OCI-LY1 (cell line): ENCODE data around the gene SPACA6.

Experiments used
- H2AFZ ChIP-seq: fragments of 200-600 bp; sonication (generic), shearing (Covaris generic); 2 replicates; pipeline ENCODE4 v1.6.0; 2014; ENCODE audit warnings: antibody characterized with exemption, mild to moderate bottlenecking, low read length
- H3F3A ChIP-seq: fragments of 200-600 bp; sonication (generic), shearing (Covaris generic); 2 replicates; pipeline ENCODE4 v1.6.0; 2014; ENCODE audit warnings: mild to moderate bottlenecking, antibody characterized with exemption, low read length, moderate library complexity; ENCODE audit not compliant: insufficient read depth
- H3K27ac ChIP-seq: fragments of 200-600 bp; sonication (generic); 2 replicates; pipeline ENCODE4 v1.5.1; 2014; ENCODE audit warnings: low read length, mixed run types, mild to moderate bottlenecking, low read depth; ENCODE audit not compliant: poor library complexity, severe bottlenecking
- H3K27me3 ChIP-seq: fragments of 200-600 bp; sonication (generic); 2 replicates; pipeline ENCODE4 v1.6.0; 2014; ENCODE audit warnings: antibody characterized with exemption, mild to moderate bottlenecking, low read length, moderate library complexity; ENCODE audit not compliant: insufficient read depth
- H3K36me3 ChIP-seq: fragments of 200-600 bp; sonication (generic); 2 replicates; pipeline ENCODE4 v1.6.1; 2014; ENCODE audit warnings: mild to moderate bottlenecking, antibody characterized with exemption, low read length, moderate library complexity, mixed read lengths; ENCODE audit not compliant: insufficient read depth
- H3K4me1 ChIP-seq: fragments of 200-600 bp; sonication (generic); 2 replicates; pipeline ENCODE4 v1.5.1; 2014; ENCODE audit warnings: mild to moderate bottlenecking, low read length, moderate library complexity; ENCODE audit not compliant: insufficient read depth, severe bottlenecking
- H3K4me2 ChIP-seq: fragments of 200-600 bp; sonication (generic), shearing (Covaris generic); 2 replicates; pipeline ENCODE4 v1.6.1; 2014; ENCODE audit warnings: low read length
- H3K4me3 ChIP-seq: fragments of 200-600 bp; sonication (generic); 2 replicates; pipeline ENCODE4 v1.5.1; 2014; ENCODE audit warnings: low read length, low read depth, mild to moderate bottlenecking, mixed read lengths; ENCODE audit not compliant: poor library complexity, severe bottlenecking
- H3K79me2 ChIP-seq: fragments of 200-600 bp; shearing (Covaris generic); 2 replicates; pipeline ENCODE4 v1.6.1; 2016; ENCODE audit warnings: mixed run types, low read length, mixed read lengths; ENCODE audit not compliant: insufficient read depth
- H3K9ac ChIP-seq: fragments of 200-600 bp; sonication (generic), shearing (Covaris generic); 2 replicates; pipeline ENCODE4 v1.6.1; 2014; ENCODE audit warnings: mild to moderate bottlenecking, low read length, mixed read lengths
- H3K9me2 ChIP-seq: fragments of 200-600 bp; sonication (generic), shearing (Covaris generic); 2 replicates; pipeline ENCODE4 v1.6.1; 2014; ENCODE audit warnings: low read depth, mild to moderate bottlenecking, low read length, mixed read lengths
- H3K9me3 ChIP-seq: fragments of 200-600 bp; shearing (Covaris generic); 2 replicates; pipeline ENCODE4 v1.6.1; 2014; ENCODE audit warnings: low read length, mixed read lengths
- H4K20me1 ChIP-seq: fragments of 200-600 bp; sonication (generic), shearing (Covaris generic); 2 replicates; pipeline ENCODE4 v1.6.0; 2016; ENCODE audit warnings: mild to moderate bottlenecking, low read length; ENCODE audit not compliant: insufficient read depth
- EZH2 ChIP-seq: fragments of 200-600 bp; sonication (generic), shearing (Covaris generic); IDR thresholded peaks from 2 replicates; pipeline ENCODE4 v1.8.0; 2017; ENCODE audit warnings: borderline replicate concordance, mixed run types, mild to moderate bottlenecking, antibody characterized with exemption, low read length, moderate library complexity, mixed read lengths
- TF ChIP-seq, protein P1 (sequence below): fragments of 200-600 bp; sonication (generic), shearing (Covaris generic); IDR thresholded peaks from 2 replicates; pipeline ENCODE4 v1.5.1; 2017; ENCODE audit warnings: mild to moderate bottlenecking, antibody characterized with exemption, low read length, moderate library complexity, mixed read lengths

Gene SPACA6

DNA sequence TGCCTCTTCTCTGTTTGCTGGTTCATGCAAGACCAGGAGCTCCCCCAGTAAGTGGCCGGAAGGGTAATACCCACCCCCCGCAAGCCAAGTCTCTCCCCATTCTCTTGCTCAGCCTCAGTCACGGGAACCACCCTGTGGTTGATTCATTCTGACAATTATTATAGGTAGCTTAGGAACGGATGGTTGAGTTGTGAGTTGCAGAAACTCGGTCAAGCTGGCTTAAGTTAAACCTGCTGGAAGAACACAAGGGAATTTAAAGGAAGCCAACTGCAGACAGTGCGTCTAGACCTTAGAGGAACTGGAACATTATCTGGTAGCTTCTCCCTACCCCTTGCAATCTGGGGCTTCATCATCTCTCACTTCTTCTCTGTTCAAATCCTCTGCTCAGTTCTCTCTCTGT is 49.7 kb downstream of the SPACA6 start:
- Histone ChIP-seq H3F3A (no peaks in the 10 kb centered on the region), H4K20me1 (no peaks in the 10 kb centered on the region), H3K79me2 (no peaks in the 10 kb centered on the region), H3K4me2 (no peak overlapping the region), H3K9me2 (no peaks in the 10 kb centered on the region), H3K9ac (no peak overlapping the region), H2AFZ (no peak overlapping the region), H3K9me3 (no peaks in the 10 kb centered on the region), H3K4me3 (no peak overlapping the region), H3K27me3 (no peaks in the 10 kb centered on the region), H3K27ac (no peak overlapping the region), H3K36me3 (no peaks in the 10 kb centered on the region), H3K4me1 (no peaks in the 10 kb centered on the region)
- TF ChIP-seq, protein P1, sequence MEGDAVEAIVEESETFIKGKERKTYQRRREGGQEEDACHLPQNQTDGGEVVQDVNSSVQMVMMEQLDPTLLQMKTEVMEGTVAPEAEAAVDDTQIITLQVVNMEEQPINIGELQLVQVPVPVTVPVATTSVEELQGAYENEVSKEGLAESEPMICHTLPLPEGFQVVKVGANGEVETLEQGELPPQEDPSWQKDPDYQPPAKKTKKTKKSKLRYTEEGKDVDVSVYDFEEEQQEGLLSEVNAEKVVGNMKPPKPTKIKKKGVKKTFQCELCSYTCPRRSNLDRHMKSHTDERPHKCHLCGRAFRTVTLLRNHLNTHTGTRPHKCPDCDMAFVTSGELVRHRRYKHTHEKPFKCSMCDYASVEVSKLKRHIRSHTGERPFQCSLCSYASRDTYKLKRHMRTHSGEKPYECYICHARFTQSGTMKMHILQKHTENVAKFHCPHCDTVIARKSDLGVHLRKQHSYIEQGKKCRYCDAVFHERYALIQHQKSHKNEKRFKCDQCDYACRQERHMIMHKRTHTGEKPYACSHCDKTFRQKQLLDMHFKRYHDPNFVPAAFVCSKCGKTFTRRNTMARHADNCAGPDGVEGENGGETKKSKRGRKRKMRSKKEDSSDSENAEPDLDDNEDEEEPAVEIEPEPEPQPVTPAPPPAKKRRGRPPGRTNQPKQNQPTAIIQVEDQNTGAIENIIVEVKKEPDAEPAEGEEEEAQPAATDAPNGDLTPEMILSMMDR = no peak

- Histone ChIP-seq H3K4me3 (no peak overlapping the region), H3K9me3 (no peaks in the 10 kb centered on the region), H3K36me3 (no peaks in the 10 kb centered on the region), H3K9ac (no peak overlapping the region), H3K9me2 (no peaks in the 10 kb centered on the region), H3K27me3 (no peaks in the 10 kb centered on the region), H4K20me1 (no peaks in the 10 kb centered on the region), H3K79me2 (no peaks in the 10 kb centered on the region), H3K4me1 (no peaks in the 10 kb centered on the region), H3F3A (no peaks in the 10 kb centered on the region), H3K27ac (no peak overlapping the region), H2AFZ (no peak overlapping the region), H3K4me2 (no peak overlapping the region)
- TF ChIP-seq, protein P1 = no peak
- no peak for TF ChIP-seq EZH2
Measured at GRCh38 chr19:51743405-51743804, 50.3 kb downstream of the SPACA6 start.

DNA sequence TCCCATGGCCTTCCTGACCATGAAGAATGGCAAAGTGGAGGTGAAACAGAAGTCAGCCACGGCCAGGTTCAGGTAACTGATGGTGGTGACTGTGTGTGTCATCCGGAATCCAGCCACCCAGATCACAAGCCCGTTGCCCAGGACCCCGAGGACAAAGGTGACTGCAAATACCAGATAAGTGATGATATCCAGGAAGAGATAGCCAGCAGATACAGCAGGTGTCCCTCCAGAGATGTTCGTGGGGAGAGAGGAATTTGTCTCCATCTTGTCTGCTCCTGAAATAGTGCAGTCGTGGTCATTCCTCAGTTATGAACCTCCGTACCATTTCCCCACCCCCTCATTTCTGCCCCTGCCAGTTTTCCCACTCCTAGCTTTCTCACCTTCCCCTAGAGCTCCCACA is 53.6 kb downstream of the SPACA6 start:
- no peaks in the 10 kb centered on the region for H3K9me2 ChIP-seq
- no peaks in the 10 kb centered on the region for H4K20me1 ChIP-seq
- TF ChIP-seq, protein P1 = no peak
- TF ChIP-seq EZH2 = no peak
- no peaks in the 10 kb centered on the region for H3K27me3 ChIP-seq
- H2AFZ ChIP-seq = no peak overlapping the region
- no peak overlapping the region for H3K27ac ChIP-seq
- H3K4me1 ChIP-seq = no peaks in the 10 kb centered on the region
- no peak overlapping the region for H3K4me2 ChIP-seq
- H3K9me3 ChIP-seq = no peaks in the 10 kb centered on the region
- H3K4me3 ChIP-seq = no peak overlapping the region
- no peaks in the 10 kb centered on the region for H3K79me2 ChIP-seq
- no peaks in the 10 kb centered on the region for H3K36me3 ChIP-seq
- H3K9ac ChIP-seq = no peak overlapping the region
- no peaks in the 10 kb centered on the region for H3F3A ChIP-seq
